Uterus (tissue), 4 donors: ENCODE measurements around the gene GPR62. TPM values are rescaled to one million over a fixed set of nuclear protein-coding genes. Genes with fewer than 3 reads are reported as not detected.
A peak's percentile ranks its signal among the peaks of the same experiment; 100 is the strongest.

Experiments
- DNase-seq, 2 donors: peaks; one replicate each; pipeline ENCODE4 v3.0.0-alpha.2; 2019 to 2020
- H3K27ac ChIP-seq, 2 donors: fragments of 200-600 bp; sonication (generic); 1 replicate in 1 of 2; 2 replicates in 1 of 2; pipeline ENCODE4 v1.5.1; 2016 to 2018
- H3K27me3 ChIP-seq, 2 donors: fragments of 200-600 bp; sonication (generic); one replicate each; pipeline ENCODE4 v1.5.1; 2018 to 2019; ENCODE audit warnings: control low read depth in 1 of 2
- H3K36me3 ChIP-seq, 2 donors: fragments of 200-600 bp; sonication (generic); one replicate each; pipeline ENCODE4 v1.5.1; 2019; ENCODE audit warnings: control low read depth in 1 of 2
- H3K4me1 ChIP-seq, 2 donors: fragments of 200-600 bp; sonication (generic); one replicate each; pipeline ENCODE4 v1.5.1; 2018 to 2019; ENCODE audit warnings: control low read depth in 1 of 2
- H3K4me3 ChIP-seq, 2 donors: fragments of 200-600 bp; sonication (generic); 1 replicate in 1 of 2; 2 replicates in 1 of 2; pipeline ENCODE4 v1.5.1; 2018 to 2019; ENCODE audit warnings: mild to moderate bottlenecking in 1 of 2
- H3K9me3 ChIP-seq, 2 donors: fragments of 200-600 bp; sonication (generic); one replicate each; pipeline ENCODE4 v1.5.1; 2019; ENCODE audit warnings: control low read depth in 1 of 2
- POLR2A ChIP-seq, 2 donors: fragments of 450-650 bp; IDR thresholded peaks; one replicate each; pipeline ENCODE4 v1.6.1; 2016; ENCODE audit warnings: antibody characterized with exemption in 2 of 2, mild to moderate bottlenecking in 1 of 2, moderate library complexity in 1 of 2
- intact Hi-C: fragments of 100-400 bp; cut with DNase I; formaldehyde crosslinking; loops from one replicate; pipeline ENCODE4 v1.15.1; 2023; ENCODE audit warnings: low total_unique reads
- small RNA-seq: library from RNA; depleted of rRNA; stranded (forward); fragments of <200 nt; gene quantifications from one replicate; pipeline ENCODE3, GENCODE V24; 2016
- total RNA-seq, 4 donors: library from RNA; depleted of rRNA in 3 of 4; stranded (reverse); fragments of >200 nt in 3 of 4; gene quantifications; one replicate each; pipeline versions ENCODE4 v1.1.0 to v1.2.4, GENCODE V29; 2014 to 2023
- TF ChIP-seq, protein P1 (sequence below), 4 experiments: fragments of 200-600 bp in 2 of 4; fragments of 450-650 bp in 2 of 4; sonication (generic) in 2 of 4; IDR thresholded peaks; one replicate each; pipeline ENCODE4 v1.5.1; 2016 to 2019; ENCODE audit warnings: antibody characterized with exemption in 4 of 4, mild to moderate bottlenecking in 2 of 4, moderate library complexity in 1 of 4
- donor health status: DM: yes; HTN: yes; CAD: no.

GPR62 gene
- total RNA-seq, 4 donors from 2014 or later: 0.28 to 8.2 (median 0.34) TPM; not detected in 1

DNA sequence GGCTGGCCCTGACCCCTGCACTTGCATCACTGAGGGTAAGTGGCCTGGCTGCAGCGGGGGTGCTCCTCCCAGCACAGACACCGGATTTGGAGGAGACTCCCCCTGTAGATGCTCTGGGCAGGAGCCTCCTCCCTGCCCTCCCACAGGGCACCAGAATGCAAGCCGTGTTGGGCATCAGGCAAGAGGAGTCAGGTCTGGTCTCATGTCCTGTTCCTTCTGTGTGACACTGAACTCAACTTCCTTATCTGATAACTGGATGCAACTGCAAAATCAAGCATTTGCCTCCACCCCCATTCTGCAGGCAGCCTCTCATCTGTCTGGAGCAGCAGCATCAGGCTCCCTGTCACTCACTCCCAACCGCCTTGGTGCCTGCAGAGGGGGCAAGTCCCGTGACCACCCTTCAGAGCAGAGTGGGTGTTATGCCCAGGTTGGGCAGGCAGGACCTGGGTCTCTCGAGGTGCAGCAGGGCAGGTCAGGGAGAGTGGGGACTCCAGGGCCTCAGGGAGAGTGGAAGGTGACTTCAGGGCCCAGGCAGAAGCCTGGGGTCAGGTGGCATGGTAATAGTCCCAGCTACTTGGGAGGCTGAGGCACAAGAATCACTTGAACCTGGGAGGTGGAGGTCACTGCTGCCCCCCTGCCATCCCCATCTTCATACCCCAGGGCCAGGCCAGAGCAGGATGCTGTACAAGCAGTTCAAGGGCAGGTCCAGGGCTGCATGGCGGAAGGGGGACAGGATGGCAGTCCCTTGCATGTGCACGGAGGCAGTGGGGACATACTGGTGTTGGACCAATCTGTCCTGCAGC, 51.0 kb downstream of the GPR62 start:
- H3K27me3 ChIP-seq: no peaks in the 10 kb centered on the region
- peaks cover 0 to 12% of the 10 kb centered on the region in 2 donors for H3K4me1 ChIP-seq
- H3K4me3 ChIP-seq: no peak overlapping the region
- no peaks in the 10 kb centered on the region for H3K36me3 ChIP-seq
- H3K9me3 ChIP-seq: no peaks in the 10 kb centered on the region
- intact Hi-C loops: loop anchor here (10.0 kb wide), 1 partner anchor 339 kb away; no protein-coding TSS in a partner anchor
- peak overlapping the region in 1 of 2 donors; percentile 55 for H3K27ac ChIP-seq
- no peak for DNase-seq
- TF ChIP-seq POLR2A (IDR thresholded peaks at IDR 0.05): no peak
- TF ChIP-seq, protein P1, sequence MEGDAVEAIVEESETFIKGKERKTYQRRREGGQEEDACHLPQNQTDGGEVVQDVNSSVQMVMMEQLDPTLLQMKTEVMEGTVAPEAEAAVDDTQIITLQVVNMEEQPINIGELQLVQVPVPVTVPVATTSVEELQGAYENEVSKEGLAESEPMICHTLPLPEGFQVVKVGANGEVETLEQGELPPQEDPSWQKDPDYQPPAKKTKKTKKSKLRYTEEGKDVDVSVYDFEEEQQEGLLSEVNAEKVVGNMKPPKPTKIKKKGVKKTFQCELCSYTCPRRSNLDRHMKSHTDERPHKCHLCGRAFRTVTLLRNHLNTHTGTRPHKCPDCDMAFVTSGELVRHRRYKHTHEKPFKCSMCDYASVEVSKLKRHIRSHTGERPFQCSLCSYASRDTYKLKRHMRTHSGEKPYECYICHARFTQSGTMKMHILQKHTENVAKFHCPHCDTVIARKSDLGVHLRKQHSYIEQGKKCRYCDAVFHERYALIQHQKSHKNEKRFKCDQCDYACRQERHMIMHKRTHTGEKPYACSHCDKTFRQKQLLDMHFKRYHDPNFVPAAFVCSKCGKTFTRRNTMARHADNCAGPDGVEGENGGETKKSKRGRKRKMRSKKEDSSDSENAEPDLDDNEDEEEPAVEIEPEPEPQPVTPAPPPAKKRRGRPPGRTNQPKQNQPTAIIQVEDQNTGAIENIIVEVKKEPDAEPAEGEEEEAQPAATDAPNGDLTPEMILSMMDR (IDR thresholded peaks at IDR 0.05): no peak

DNA sequence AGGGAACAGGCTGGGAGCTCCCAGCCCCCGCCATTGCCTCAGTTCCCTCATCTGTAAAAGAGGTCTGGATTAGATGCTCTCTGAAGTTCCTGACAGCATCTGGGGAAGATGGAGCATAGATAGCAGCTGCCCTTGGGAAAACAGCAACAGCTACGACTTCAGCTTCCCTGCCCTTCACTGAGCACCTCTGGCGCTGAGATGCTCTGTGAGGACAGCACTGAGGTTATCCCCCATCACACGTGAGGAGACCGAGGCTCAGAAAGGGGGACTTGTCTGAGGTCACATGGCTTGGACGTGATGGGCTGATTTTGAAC, 51.6 kb downstream of the GPR62 start:
- H3K27me3 ChIP-seq: no peaks in the 10 kb centered on the region
- intact Hi-C loops: loop anchor here (10.0 kb wide), 1 partner anchor 338 kb away; no protein-coding TSS in a partner anchor
- H3K4me3 ChIP-seq: no peak overlapping the region
- H3K27ac ChIP-seq: no peak overlapping the region
- H3K36me3 ChIP-seq: no peaks in the 10 kb centered on the region
- H3K9me3 ChIP-seq: no peaks in the 10 kb centered on the region
- peaks cover 0 to 12% of the 10 kb centered on the region in 2 donors for H3K4me1 ChIP-seq
- TF ChIP-seq POLR2A (IDR thresholded peaks at IDR 0.05): no peak
- TF ChIP-seq, protein P1 (IDR thresholded peaks at IDR 0.05): no peak
- DNase-seq: no peak

Small RNA genes lying within 50 kb of the gene (small RNA-seq; reads per million reads assigned to genes)
- not detected for gene AC115284.1

Other genes with a start within 250 kb of the GPR62 start
- 1 to 10 TPM in 1 of 4 donors, under 1 TPM in 2, not detected in 1; 0.30 to 1.8 (median 0.48) TPM for gene GRM2, start 248.3 kb upstream of the GPR62 start, total RNA-seq
- gene IQCF6, start 176.1 kb upstream of the GPR62 start, total RNA-seq: not detected
- not detected for gene IQCF2, start 93.8 kb upstream of the GPR62 start, total RNA-seq
- gene IQCF5, start 79.8 kb upstream of the GPR62 start, total RNA-seq: not detected
- not detected for gene IQCF1, start 52.0 kb upstream of the GPR62 start, total RNA-seq
- 10 to 100 TPM in 2 of 4 donors, 1 to 10 TPM in 2; 4.4 to 20.5 (median 11.6) TPM for gene RRP9, start 13.5 kb upstream of the GPR62 start, total RNA-seq
- 10 to 100 TPM in 2 of 4 donors, 1 to 10 TPM in 2; 5.1 to 22.4 (median 11.4) TPM for gene PARP3, start 13.0 kb upstream of the GPR62 start, total RNA-seq
- 100 to 1,000 TPM in 2 of 4 donors, 10 to 100 TPM in 2; 39.7 to 261 (median 159) TPM for gene PCBP4, start 12.1 kb downstream of the GPR62 start, total RNA-seq
- 10 to 100 TPM; 15.6 to 52.4 (median 39.6) TPM for gene ABHD14B, start 18.7 kb downstream of the GPR62 start, total RNA-seq
- gene ABHD14A, start 19.7 kb downstream of the GPR62 start, total RNA-seq: 10 to 100 TPM in 2 of 4 donors, 1 to 10 TPM in 2; 1.8 to 16.6 (median 10.5) TPM
- 10 to 100 TPM in 2 of 4 donors, 1 to 10 TPM in 1, not detected in 1; 1.3 to 19.0 (median 12.4) TPM for gene ACY1, start 28.2 kb downstream of the GPR62 start, total RNA-seq
- 1,000 to 10,000 TPM in 3 of 4 donors, 100 to 1,000 TPM in 1; 696 to 2,362 (median 1,238) TPM for gene RPL29, start 40.5 kb downstream of the GPR62 start, total RNA-seq
- gene DUSP7, start 101.2 kb downstream of the GPR62 start, total RNA-seq: 10 to 100 TPM in 3 of 4 donors, 1 to 10 TPM in 1; 5.6 to 39.1 (median 12.3) TPM
- gene POC1A, start 199.0 kb downstream of the GPR62 start, total RNA-seq: 1 to 10 TPM in 3 of 4 donors, not detected in 1; 1.1 to 4.8 (median 4.7) TPM
- 10 to 100 TPM in 3 of 4 donors, 1 to 10 TPM in 1; 4.9 to 56.2 (median 36.2) TPM for gene ALAS1, start 242.8 kb downstream of the GPR62 start, total RNA-seq